ENCODE data around the gene STAG2. TPM values are rescaled to one million over a fixed set of nuclear protein-coding genes. Genes with fewer than 3 reads are reported as not detected.
"Not testable (repeated sequence)": the region's sequence is repeated elsewhere in the genome, so short reads cannot be mapped to it uniquely, and the experiment has no call there.

Gene STAG2
- polyA plus RNA-seq, 3 donors: 15.6 to 35.3 (median 20.1) TPM

DNA sequence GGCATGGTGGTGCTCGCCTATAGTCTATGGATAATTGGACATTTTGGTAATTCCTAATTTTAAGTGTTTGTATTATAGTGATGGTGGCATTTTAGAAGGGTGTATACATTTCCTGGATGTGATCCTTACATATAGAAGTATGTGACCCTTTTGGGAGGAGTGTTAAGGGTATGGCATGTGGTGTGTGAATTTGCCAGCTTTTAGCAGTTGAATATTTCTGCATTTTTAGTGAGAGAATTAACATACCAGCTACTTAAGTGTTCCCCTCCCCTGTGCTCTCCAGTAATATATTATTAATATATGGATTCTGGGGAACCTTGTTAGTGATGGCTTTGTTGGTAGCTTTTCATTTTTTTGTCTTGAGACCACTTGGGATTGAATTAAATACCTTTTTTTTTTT is 55.3 kb downstream of the STAG2 start:
- no peak overlapping the region for H3K27ac ChIP-seq (ENCODE audit: low read depth, low read length)
- WGBS, 3 donors: 93 to 100% (median 94%) methylated on average over 1 of the region's 1 CpG

DNA sequence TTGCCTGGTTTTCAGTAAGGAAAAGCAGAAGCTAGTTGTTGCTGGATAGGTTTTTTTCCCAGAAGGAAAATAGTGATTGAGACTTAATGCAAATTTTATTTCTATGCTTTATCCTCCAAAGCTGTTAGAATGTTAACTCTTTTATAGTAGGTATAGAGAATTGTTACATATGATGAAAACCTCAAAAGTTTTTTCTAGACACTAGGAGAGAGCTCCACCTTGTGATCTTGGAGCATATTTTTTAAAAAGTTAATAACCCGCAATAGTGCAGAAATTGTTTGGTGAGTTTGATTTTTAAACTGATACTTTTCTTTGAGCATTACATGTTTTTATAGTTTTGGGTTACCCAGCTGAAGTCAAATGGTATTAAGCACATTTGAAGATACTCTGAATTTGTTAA is 56.5 kb downstream of the STAG2 start:
- H3K27ac ChIP-seq (ENCODE audit: low read depth, low read length): no peak overlapping the region
- WGBS, 3 donors: 17 to 68% (median 39%) methylated on average over 1 of the region's 1 CpG

DNA sequence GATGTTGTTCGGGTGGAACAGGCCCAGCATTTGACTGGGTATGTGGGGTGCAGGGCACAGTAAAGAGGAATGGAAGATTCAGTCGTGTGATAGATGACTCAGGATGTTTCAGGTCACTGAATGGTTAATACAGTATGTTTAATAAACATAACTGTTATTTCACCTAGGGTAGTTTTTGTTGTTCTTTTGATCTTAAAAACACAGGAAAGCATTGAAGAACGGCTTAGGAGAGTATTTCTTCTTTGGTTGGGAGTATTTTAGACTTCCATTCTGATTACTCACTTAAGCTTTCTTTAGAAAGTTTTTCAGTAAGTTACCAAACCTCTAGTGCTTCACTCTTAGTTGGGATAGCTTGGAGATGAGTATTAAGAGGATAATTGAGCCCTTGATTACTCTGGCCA is 62.3 kb downstream of the STAG2 start:
- H3K27ac ChIP-seq (ENCODE audit: low read depth, low read length): no peak overlapping the region
- WGBS, 3 donors: 42 to 79% (median 64%) methylated on average over 3 of the region's 3 CpGs

DNA sequence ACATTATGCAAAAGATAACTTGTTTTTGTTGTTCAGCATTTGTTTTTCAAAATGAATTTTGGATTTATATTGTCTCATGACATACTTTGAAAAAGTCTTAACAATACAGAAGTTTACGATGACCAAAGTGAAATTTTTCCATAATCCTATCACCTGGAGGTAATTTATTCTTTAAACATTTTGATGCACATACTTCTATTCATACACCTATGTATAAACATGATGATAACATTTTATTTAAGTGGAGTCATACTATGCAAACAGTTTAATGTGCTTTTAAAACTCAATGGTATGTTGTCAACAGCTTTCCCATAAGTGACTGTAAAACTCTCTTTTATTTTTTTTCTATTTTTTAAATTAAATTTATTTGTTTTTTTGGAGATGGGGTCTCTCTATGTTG is 65.0 kb downstream of the STAG2 start:
- WGBS, 3 donors: 89 to 95% (median 94%) methylated on average over 1 of the region's 1 CpG
- no peak overlapping the region for H3K27ac ChIP-seq (ENCODE audit: low read depth, low read length)

DNA sequence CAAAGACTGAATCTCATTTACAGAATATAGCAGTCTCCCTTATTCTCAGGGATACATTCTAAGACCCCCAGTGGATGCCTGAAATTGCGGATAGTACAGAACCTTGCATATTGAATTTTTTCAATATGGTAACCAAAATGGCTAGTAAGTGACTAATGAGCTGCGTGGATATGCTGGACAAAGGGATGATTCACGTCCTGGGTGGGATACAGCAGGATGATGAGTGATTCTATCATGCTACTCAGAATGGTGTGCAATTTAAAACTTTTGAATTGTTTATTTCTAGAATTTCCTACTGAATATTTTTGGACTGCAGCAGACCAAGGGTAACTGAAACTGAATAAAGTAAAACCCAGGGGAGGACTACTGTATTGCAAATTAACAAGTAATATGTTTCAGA is 66.7 kb downstream of the STAG2 start:
- no peak overlapping the region for H3K27ac ChIP-seq (ENCODE audit: low read depth, low read length)
- WGBS, 3 donors: 76 to 93% (median 86%) methylated on average over 3 of the region's 3 CpGs

DNA sequence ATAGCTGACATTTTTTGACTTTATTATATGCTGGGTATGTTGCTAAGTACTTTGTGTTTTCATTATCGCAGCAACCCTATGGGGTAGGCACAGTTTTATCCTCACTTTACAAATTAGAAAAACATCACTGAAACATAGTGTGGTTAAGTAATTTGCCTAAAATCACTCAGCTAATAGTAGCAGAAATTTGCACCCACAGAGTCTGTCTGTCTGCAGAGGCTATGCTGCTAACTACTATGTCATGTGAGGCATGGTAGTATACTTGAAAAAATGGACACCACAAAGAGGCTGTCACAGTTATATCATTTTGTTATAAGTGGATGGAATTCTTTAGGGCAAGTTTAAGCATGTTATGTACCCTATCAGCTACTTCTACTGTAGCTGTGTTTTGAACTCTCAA is 69.0 kb downstream of the STAG2 start:
- no peak overlapping the region for H3K27ac ChIP-seq (ENCODE audit: low read depth, low read length)
- 85 to 100% (median 93%) methylated on average over 1 of the region's 1 CpG for WGBS, 3 donors

DNA sequence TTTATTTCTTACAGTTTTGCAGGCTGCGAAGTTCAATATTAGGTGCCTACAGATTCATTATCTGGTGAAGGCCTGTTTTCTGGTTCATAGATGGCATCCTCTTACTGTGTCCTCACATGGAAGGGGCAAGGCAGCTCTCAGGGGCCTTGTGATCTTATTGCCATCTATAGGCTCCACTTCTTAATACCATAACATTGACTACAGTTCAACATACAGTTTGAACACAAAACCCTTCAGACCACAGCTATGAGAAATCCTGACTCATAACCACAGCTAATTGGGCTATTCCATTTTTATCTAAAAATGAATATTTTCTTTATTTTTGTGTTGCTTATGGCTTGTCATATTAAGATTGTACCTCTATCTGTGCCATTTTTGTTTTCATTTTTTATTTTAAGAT is 72.3 kb downstream of the STAG2 start:
- WGBS, 3 donors: 91 to 100% (median 93%) methylated on average over 1 of the region's 1 CpG

DNA sequence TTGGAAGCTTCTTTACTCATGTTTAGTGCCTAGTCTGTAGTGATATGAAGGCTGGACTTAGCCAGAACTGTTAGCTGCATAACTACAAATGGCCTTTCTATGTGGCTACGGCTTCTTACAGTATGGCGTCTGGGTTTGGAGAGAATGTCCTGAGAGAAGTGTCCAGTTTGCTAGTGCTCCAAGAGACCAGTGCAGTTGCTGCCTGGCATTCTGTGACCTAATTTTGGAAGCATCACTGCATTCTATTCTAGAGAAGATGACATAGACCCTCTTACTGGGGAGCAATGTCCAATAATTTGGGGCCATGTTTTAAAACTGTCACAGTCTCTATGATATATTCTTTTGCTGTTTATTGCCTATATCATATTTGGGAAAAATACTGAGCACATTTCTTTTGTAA is 74.2 kb downstream of the STAG2 start:
- 90 to 97% (median 95%) methylated on average over 2 of the region's 2 CpGs for WGBS, 3 donors
- no peak overlapping the region for H3K27ac ChIP-seq (ENCODE audit: low read depth, low read length)

More for the DNA sequence above, 72.3 kb downstream of the STAG2 start:
- H3K27ac ChIP-seq (ENCODE audit: low read depth, low read length): no peak overlapping the region

DNA sequence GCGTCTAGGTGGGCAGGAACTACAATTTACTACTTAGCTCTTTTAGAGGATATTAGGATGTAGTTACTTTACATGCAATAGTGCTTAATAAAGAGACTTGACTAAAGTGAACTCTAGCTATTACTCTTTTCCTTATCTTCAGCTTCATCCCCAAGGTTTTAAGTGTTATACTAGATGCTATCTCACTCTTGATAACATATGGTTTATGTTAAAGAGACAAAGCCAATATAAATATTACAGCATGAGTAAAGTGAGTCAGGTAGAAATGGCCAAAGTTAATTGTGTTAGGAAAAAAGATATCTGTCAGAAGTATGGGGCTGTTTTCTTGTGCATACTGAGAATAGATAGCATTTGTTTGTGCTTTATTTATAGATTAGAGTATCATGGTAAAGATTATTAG is 80.5 kb downstream of the STAG2 start:
- WGBS, 3 donors: 50 to 85% (median 61%) methylated on average over 1 of the region's 1 CpG
- H3K27ac ChIP-seq (ENCODE audit: low read depth, low read length): no peak overlapping the region

DNA sequence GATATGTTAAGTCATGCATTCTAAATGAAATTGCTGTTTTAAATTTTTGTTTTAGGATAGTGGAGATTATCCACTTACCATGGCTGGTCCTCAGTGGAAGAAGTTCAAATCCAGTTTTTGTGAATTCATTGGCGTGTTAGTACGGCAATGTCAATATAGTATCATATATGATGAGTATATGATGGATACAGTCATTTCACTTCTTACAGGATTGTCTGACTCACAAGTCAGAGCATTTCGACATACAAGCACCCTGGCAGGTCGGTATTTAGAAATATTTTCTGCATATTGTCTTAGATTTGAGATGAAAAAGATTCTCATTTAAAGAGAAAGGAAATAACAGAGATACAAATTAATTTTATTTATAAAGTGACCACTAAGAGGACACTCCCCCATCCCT is 83.6 kb downstream of the STAG2 start:
- no peak overlapping the region for H3K27ac ChIP-seq (ENCODE audit: low read depth, low read length)
- 72 to 96% (median 88%) methylated on average over 4 of the region's 4 CpGs for WGBS, 3 donors

DNA sequence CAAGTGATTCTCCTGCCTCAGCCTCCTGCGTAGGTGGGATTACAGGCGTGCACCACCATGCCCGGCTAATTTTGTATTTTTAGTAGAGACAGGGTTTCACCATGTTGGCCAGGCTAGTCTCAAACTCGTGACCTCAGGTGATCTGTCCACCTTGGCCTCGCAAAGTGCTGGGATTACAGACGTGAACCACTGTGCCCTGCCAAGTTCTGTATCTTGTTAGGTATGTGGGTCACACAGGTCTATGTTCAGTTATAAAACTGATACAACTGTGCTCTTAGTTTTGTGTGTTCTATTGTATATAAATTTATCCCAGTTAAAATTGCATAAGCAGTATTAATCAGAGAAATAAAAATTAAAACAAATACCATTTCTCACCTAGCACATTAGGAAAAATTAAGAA is 122.9 kb downstream of the STAG2 start:
- H3K27ac ChIP-seq (ENCODE audit: low read depth, low read length): not testable (repeated sequence)
- WGBS, 3 donors: 74 to 95% (median 75%) methylated on average over 5 to 6 of the region's 6 CpGs

DNA sequence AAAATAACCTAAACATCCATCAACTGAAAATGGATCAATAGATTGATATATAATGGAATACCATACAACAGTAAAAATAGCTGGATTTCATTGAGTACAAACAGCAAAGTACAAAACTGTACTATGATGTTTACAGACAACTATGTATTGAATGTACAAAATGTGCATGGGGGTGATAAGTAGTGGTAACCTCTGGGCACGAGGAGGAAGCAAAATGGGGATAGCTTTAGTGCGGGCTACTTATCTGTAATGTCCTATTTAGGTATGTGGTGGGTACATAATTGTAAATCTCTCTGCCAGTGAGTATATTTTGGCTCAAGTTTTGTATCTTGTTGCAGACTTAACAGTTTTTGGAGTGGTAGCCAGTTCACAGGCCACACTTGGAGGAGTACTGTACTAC is 123.6 kb downstream of the STAG2 start:
- 76 to 100% (median 90%) methylated on average over 2 of the region's 2 CpGs for WGBS, 3 donors
- H3K27ac ChIP-seq (ENCODE audit: low read depth, low read length): no peak overlapping the region

DNA sequence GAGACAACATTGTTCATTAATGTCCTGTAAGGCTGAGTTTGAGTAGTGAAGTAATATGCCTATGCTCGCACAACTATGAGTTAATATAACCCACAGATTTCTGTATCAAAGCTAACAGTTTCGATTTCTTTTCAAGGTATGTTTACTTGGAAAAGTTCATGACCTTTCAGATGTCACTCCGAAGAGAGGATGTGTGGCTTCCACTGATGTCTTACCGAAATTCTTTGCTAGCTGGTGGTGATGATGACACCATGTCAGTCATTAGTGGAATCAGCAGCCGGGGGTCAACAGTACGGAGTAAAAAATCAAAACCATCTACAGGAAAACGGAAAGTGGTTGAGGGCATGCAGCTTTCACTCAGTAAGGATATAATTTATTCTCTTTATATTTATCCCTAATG is 124.9 kb downstream of the STAG2 start:
- no peak overlapping the region for H3K27ac ChIP-seq (ENCODE audit: low read depth, low read length)
- 54 to 85% (median 67%) methylated on average over 7 of the region's 7 CpGs for WGBS, 3 donors

DNA sequence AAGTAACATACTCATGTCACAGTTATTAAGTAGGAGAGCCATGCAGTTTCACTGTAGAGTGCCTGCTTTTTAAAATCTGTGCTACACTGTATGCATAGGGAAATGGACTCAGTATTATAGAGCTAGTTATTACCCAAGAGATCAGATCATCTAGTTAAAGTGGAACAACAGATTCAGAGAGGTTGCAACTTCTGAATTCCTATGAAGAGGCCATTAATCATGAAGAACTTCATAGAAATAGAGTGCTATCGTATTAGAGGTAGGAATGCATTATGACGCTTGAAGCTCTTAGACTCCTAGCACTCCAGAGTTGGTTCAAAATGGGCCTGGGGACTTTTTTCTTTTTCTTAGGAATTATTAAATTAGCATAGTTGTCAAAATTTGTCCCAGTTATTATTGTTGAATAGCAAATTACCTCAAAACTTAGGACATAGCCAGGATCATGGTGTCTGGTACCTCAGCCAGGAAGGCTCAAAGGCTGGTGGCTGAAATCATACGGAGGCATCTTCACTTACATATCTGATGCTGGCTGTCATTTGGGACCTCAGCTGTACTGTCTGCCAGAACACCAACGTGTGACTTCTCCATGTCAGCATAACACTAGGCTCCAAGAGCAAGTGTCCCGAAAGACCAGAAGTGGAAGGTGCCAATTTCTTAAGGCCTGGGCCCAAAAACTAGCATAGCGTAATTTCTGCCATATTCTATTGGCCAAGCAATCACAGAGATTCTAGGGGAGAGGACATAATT is 125.7 kb downstream of the STAG2 start:
- WGBS, 3 donors: 68 to 83% (median 80%) methylated on average over 5 to 6 of the region's 6 CpGs
- no peak overlapping the region for H3K27ac ChIP-seq (ENCODE audit: low read depth, low read length)

DNA sequence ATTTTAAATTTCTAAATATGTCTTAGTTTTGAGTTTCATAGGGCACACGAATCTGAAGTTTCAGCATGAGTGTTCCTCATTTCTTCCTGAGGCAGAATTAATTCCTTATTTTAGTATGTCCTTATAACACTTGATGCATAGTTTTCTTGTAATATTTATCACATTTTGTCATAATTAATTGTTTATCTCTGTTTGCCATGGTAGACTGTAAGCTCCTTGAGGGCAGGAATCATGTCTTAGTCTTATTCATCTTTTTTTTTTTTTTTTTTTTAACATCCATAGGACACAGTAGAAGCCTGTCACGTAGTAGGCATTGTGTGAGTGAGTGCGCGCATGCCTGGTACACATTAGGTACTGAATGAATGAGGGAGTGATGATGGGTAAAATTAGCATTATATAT is 131.7 kb downstream of the STAG2 start:
- H3K27ac ChIP-seq (ENCODE audit: low read depth, low read length): no peak overlapping the region
- 77 to 98% (median 97%) methylated on average over 4 of the region's 4 CpGs for WGBS, 3 donors

DNA sequence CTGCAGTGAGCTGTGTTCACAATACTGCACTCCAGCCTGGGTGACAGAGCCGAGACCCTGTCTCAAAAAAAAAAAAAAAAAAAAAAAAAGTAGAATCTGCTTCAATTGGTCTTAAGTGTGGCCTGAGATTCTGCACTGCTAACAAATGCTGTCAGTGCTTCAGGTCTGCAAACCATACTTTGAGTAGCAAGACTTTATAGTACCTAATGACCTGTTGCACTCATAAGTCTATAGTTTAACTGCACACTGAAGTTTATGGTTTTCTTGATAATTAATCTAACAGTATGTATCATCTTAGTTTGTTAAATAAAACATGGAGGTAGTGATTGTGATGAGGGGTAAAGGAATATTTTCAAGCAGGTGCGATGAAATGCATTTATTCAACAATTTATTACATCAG is 135.6 kb downstream of the STAG2 start:
- WGBS, 3 donors: 85 to 97% (median 87%) methylated on average over 2 of the region's 2 CpGs
- H3K27ac ChIP-seq (ENCODE audit: low read depth, low read length): no peak overlapping the region

DNA sequence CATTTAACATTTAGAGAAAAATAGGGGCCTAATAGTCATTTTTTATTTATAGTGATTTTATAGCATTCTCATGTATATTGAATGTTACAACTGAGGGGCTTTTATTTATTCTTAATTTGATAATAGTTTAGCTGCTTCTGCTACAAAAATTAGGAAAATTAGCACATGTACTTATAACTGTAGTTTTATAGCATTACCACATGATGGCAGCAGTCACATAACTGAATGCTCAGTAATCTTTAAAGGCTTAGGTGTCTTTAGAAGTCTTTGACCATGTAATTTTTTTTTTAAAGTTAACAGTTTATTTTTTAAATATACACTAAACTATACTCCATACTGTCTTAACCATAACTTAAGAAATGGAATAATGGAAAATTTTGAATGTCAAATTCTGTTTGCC is 136.6 kb downstream of the STAG2 start:
- H3K27ac ChIP-seq (ENCODE audit: low read depth, low read length): no peak overlapping the region

DNA sequence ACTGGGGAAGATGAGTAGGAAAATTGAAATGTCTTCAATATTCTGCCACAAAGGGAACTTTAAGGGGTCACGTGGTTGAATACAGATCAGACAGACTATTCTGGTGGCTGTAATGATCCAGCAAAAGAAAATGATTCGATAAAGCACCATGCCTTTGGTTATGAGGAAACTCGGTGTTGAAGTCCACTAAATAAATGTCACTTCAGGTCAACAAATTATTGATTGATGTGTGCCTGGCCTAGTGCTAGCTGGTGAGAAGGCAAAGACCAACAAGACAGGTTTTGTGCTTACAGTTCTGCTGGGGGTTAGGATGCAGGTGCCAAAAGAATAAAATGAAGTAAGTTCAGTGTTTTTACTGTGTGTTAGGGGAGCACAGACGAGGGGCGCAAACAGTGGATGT is 142.5 kb downstream of the STAG2 start:
- H3K27ac ChIP-seq (ENCODE audit: low read depth, low read length): no peak overlapping the region
- whole genome bisulfite sequencing, 3 donors: 86 to 98% (median 87%) methylated on average over 5 of the region's 5 CpGs

DNA sequence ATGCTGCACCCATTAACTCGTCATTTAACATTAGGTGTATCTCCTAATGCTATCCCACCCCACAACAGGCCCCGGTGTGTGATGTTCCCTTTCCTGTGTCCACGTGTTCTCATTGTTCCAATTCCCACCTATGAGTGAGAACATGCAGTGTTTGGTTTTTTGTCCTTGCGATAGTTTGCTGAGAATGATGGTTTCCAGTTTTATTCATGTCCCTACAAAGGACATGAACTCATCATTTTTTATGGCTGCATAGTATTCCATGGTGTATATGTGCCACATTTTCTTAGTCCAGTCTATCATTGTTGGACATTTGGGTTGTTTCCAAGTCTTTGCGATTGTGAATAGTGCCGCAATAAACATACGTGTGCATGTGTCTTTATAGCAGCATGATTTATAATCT is 143.0 kb downstream of the STAG2 start:
- 89 to 99% (median 97%) methylated on average over 7 of the region's 7 CpGs for WGBS, 3 donors
- H3K27ac ChIP-seq (ENCODE audit: low read depth, low read length): not testable (repeated sequence)

Data from adipose tissue (tissue), 3 donors.